HCT116 (cell line): Measurements from ENCODE around the gene BLCAP. TPM values are rescaled to one million over a fixed set of nuclear protein-coding genes. Genes with fewer than 3 reads are reported as not detected.

Experiments
- ATAC-seq: fragments of 200-7000 bp; cut with Tn5 transposase; 2 replicates; pipeline ENCODE4 v1.9.1; 2020; ENCODE audit warnings: mild to moderate bottlenecking, moderate library complexity
- BruUV-seq: library from RNA; stranded (reverse); fragments of 400-500 nt; replicated peaks from 2 replicates; lab custom pipeline; 2021; lab: Mats Ljungman, UMichigan
- CTCF ChIA-PET: fragments of 300-600 bp; sonication (Branson Sonifier 250); formaldehyde crosslinking; loops from one replicate; lab custom pipeline; 2021; ENCODE audit warnings: antibody characterized with exemption; lab: Charles Lee
- POLR2A ChIA-PET: fragments of 300-600, 350-600 bp; sonication (Branson Sonifier 250); formaldehyde crosslinking; loops from one replicate; lab custom pipeline; 2021; ENCODE audit warnings: antibody characterized with exemption; lab: Charles Lee
- RAD21 ChIA-PET, 2 experiments: fragments of 300-600 bp; sonication (Branson Sonifier 250); formaldehyde crosslinking; loops; one replicate each; lab custom pipeline; 2023; ENCODE audit warnings: low total read pairs in 2 of 2; ENCODE audit not compliant: uncharacterized antibody in 2 of 2, unreplicated experiment in 2 of 2, low non-redundant PET in 1 of 2; lab: Charles Lee
- DNase-seq: peaks from one replicate; pipeline ENCODE4 v3.0.0-alpha.2; 2010; ENCODE audit warnings: low read depth, low spot score
- H2AFZ ChIP-seq: fragments of 200-600 bp; shearing (Covaris generic), sonication (generic); 2 replicates; pipeline ENCODE4 v1.6.1; 2017; ENCODE audit warnings: low read depth, mixed run types, mixed read lengths, antibody characterized with exemption, low read length; ENCODE audit not compliant: poor library complexity, severe bottlenecking
- H3K27ac ChIP-seq: 2 replicates; pipeline ENCODE4 v1.5.1; 2012; ENCODE audit warnings: low read depth, low read length
- H3K27me3 ChIP-seq: fragments of 200-600 bp; sonication (generic); 2 replicates; pipeline ENCODE4 v1.6.1; 2016; ENCODE audit warnings: mixed run types, low read length, mixed read lengths; ENCODE audit not compliant: insufficient read depth
- H3K36me3 ChIP-seq, 2 experiments: fragments of 200-500 bp in 1 of 2; fragments of 200-600 bp in 1 of 2; sonication (Bioruptor generic) in 1 of 2; sonication (generic) in 1 of 2; 2 replicates each; pipeline versions ENCODE4 v1.5.1 to v1.6.1; 2014 to 2016; ENCODE audit warnings: low read length in 2 of 2, inconsistent platforms in 1 of 2, mixed read lengths in 1 of 2, mixed run types in 1 of 2; ENCODE audit not compliant: insufficient read depth in 2 of 2, control insufficient read depth in 1 of 2
- H3K4me1 ChIP-seq, 2 experiments: fragments of 200-600 bp in 1 of 2; sonication (generic) in 1 of 2; 2 replicates each; pipeline versions ENCODE4 v1.5.1 to v1.6.1; 2012 to 2017; ENCODE audit warnings: low read length in 2 of 2, inconsistent platforms in 1 of 2, mild to moderate bottlenecking in 1 of 2, mixed read lengths in 1 of 2, mixed run types in 1 of 2, moderate library complexity in 1 of 2; ENCODE audit not compliant: insufficient read depth in 2 of 2, control insufficient read depth in 1 of 2
- H3K4me2 ChIP-seq: fragments of 200-600 bp; sonication (generic); 2 replicates; pipeline ENCODE4 v1.6.1; 2017; ENCODE audit warnings: mixed run types, low read length, mixed read lengths
- H3K4me3 ChIP-seq, 2 experiments: fragments of 200-600 bp in 1 of 2; sonication (generic) in 1 of 2; replicated peaks in 1 of 2; 2 replicates each; pipeline ENCODE4 v1.5.1; 2011 to 2016; ENCODE audit warnings: low read length in 2 of 2, control low read depth in 1 of 2, low read depth in 1 of 2, mild to moderate bottlenecking in 1 of 2, mixed read lengths in 1 of 2, mixed run types in 1 of 2
- H3K79me2 ChIP-seq: fragments of 200-600 bp; sonication (generic); 2 replicates; pipeline ENCODE4 v1.6.1; 2017; ENCODE audit warnings: mild to moderate bottlenecking, mixed run types, low read length, moderate library complexity, mixed read lengths; ENCODE audit not compliant: insufficient read depth
- H3K9ac ChIP-seq: fragments of 200-600 bp; sonication (generic); 2 replicates; pipeline ENCODE4 v1.6.1; 2016; ENCODE audit warnings: low read length, mixed read lengths
- H3K9me2 ChIP-seq: fragments of 200-600 bp; sonication (generic), shearing (Covaris generic); 2 replicates; pipeline ENCODE4 v1.6.1; 2017; ENCODE audit warnings: mixed run types, mild to moderate bottlenecking, moderate library complexity; ENCODE audit not compliant: insufficient read depth
- H3K9me3 ChIP-seq, 2 experiments: fragments of 200-500 bp in 1 of 2; fragments of 200-600 bp in 1 of 2; sonication (Bioruptor generic) in 1 of 2; sonication (generic) in 1 of 2; 2 replicates each; pipeline ENCODE4 v1.6.1; 2014 to 2017; ENCODE audit warnings: low read length in 2 of 2, mixed read lengths in 2 of 2, inconsistent platforms in 1 of 2, low read depth in 1 of 2, mild to moderate bottlenecking in 1 of 2, mixed run types in 1 of 2, moderate library complexity in 1 of 2; ENCODE audit not compliant: control insufficient read depth in 1 of 2, insufficient read depth in 1 of 2
- H4K20me1 ChIP-seq: fragments of 200-600 bp; sonication (generic), shearing (Covaris generic); 2 replicates; pipeline ENCODE4 v1.6.1; 2017; ENCODE audit warnings: mixed run types, mild to moderate bottlenecking, moderate library complexity; ENCODE audit not compliant: insufficient read depth
- CBX3 ChIP-seq: IDR thresholded peaks from 2 replicates; pipeline ENCODE4 v1.6.1; 2012; ENCODE audit warnings: low read depth
- CEBPB ChIP-seq: IDR thresholded peaks from 2 replicates; pipeline ENCODE4 v1.6.1; 2012; ENCODE audit warnings: low read depth
- ELF1 ChIP-seq: IDR thresholded peaks from 2 replicates; pipeline ENCODE4 v1.6.1; 2012; ENCODE audit warnings: low read depth, borderline replicate concordance
- EZH2 ChIP-seq: fragments of 200-600 bp; sonication (generic); IDR thresholded peaks from 2 replicates; pipeline ENCODE4 v1.6.1; 2017; ENCODE audit warnings: antibody characterized with exemption, mixed run types
- FOSL1 ChIP-seq: IDR thresholded peaks from 2 replicates; pipeline ENCODE4 v1.6.1; 2012; ENCODE audit warnings: low read depth
- MAX ChIP-seq: IDR thresholded peaks from 2 replicates; pipeline ENCODE4 v1.6.1; 2012
- POLR2A ChIP-seq: IDR thresholded peaks from 2 replicates; pipeline ENCODE4 v1.7.0; 2011; ENCODE audit warnings: borderline replicate concordance; ENCODE audit not compliant: insufficient read depth, insufficient read length; ENCODE audit errors: extremely low read depth
- POLR2AphosphoS5 ChIP-seq: IDR thresholded peaks from 2 replicates; pipeline ENCODE4 v1.6.1; 2011; ENCODE audit warnings: mild to moderate bottlenecking, low read depth, low read length, moderate library complexity
- RAD21 ChIP-seq: IDR thresholded peaks from 2 replicates; pipeline ENCODE4 v1.6.1; 2012; ENCODE audit warnings: low read depth, mild to moderate bottlenecking
- SP1 ChIP-seq: IDR thresholded peaks from 2 replicates; pipeline ENCODE4 v1.6.1; 2012; ENCODE audit warnings: low read depth
- SRF ChIP-seq: IDR thresholded peaks from 2 replicates; pipeline ENCODE4 v1.6.1; 2012; ENCODE audit warnings: low read depth
- TCF7L2 ChIP-seq: IDR thresholded peaks from 2 replicates; pipeline ENCODE4 v1.7.0; 2011; ENCODE audit warnings: borderline replicate concordance, inconsistent platforms; ENCODE audit not compliant: insufficient read depth, insufficient read length; ENCODE audit errors: extremely low read depth
- YY1 ChIP-seq: IDR thresholded peaks from 2 replicates; pipeline ENCODE4 v1.6.1; 2011; ENCODE audit warnings: low read length, low read depth, moderate library complexity, mild to moderate bottlenecking; ENCODE audit not compliant: insufficient replicate concordance; ENCODE audit errors: extremely low read depth
- ZNF274 ChIP-seq: fragments of 200-500 bp; sonication (Bioruptor generic); IDR thresholded peaks from 2 replicates; pipeline ENCODE4 v1.6.1; 2014; ENCODE audit warnings: mild to moderate bottlenecking, low read depth, low read length, inconsistent platforms
- intact Hi-C: fragments of 100-400 bp; cut with micrococcal nuclease; formaldehyde crosslinking; loops from 2 replicates; pipeline ENCODE4 v1.10.0; 2022
- total RNA-seq: library from RNA; stranded (reverse); gene quantifications from one replicate; pipeline ENCODE4 v1.2.1, GENCODE V29; 2021; ENCODE audit not compliant: unreplicated experiment

BLCAP gene
- total RNA-seq, 1 experiment from 2014 or later: 27.5 TPM

- TF ChIP-seq YY1: no peak
These were observed 31.8 kb upstream of the BLCAP start (continued) for GRCh38 chr20:37559312-37560027.

GRCh38 chr20:37558779-37559178 is 31.1 kb upstream of the BLCAP start:
- intact Hi-C loops: no loop called here
- RAD21 ChIA-PET: no interaction called here

GRCh38 chr20:37558306-37558705 is 30.6 kb upstream of the BLCAP start:
- H3K79me2 ChIP-seq: no peaks in the 10 kb centered on the region
- CTCF ChIA-PET: no interaction called here
- H2AFZ ChIP-seq: no peak overlapping the region
- no peaks in the 10 kb centered on the region for H3K9me3 ChIP-seq
- intact Hi-C loops: no loop called here
- H3K4me3 ChIP-seq: no peak overlapping the region
- no peak for TF ChIP-seq CEBPB
- no peak for TF ChIP-seq RAD21
- no peak for TF ChIP-seq CBX3
- TF ChIP-seq FOSL1: no peak
- no peak for TF ChIP-seq TCF7L2
- TF ChIP-seq MAX: no peak
- no peak for TF ChIP-seq ELF1
- no peak for TF ChIP-seq POLR2A
- no peak for TF ChIP-seq SP1
- no peak for TF ChIP-seq SRF
- TF ChIP-seq, all 23 proteins: peak for 0
- H3K4me2 ChIP-seq: no peak overlapping the region
- RAD21 ChIA-PET: no interaction called here
- no peak overlapping the region for H3K9ac ChIP-seq
- no peak overlapping the region for H3K27ac ChIP-seq
- POLR2A ChIA-PET: no interaction called here
- no peak for ATAC-seq
- BruUV-seq: no TSS peak
- no peaks in the 10 kb centered on the region for H3K4me1 ChIP-seq
- DNase-seq: no peak
- H3K36me3 ChIP-seq: no peaks in the 10 kb centered on the region
- no peaks in the 10 kb centered on the region for H3K9me2 ChIP-seq
- H3K27me3 ChIP-seq: no peaks in the 10 kb centered on the region
- no peaks in the 10 kb centered on the region for H4K20me1 ChIP-seq

More at GRCh38 chr20:37558779-37559178, 31.1 kb upstream of the BLCAP start:
- Histone ChIP-seq H3K4me2 (no peak overlapping the region), H3K9me3 (no peaks in the 10 kb centered on the region), H3K27ac (no peak overlapping the region), H3K9ac (no peak overlapping the region), H3K36me3 (no peaks in the 10 kb centered on the region), H3K4me1 (no peaks in the 10 kb centered on the region), H3K4me3 (no peak overlapping the region), H4K20me1 (no peaks in the 10 kb centered on the region), H3K79me2 (no peaks in the 10 kb centered on the region), H3K9me2 (no peaks in the 10 kb centered on the region), H2AFZ (no peak overlapping the region), H3K27me3 (no peaks in the 10 kb centered on the region)
- POLR2A ChIA-PET: no interaction called here
- no peak for TF ChIP-seq RAD21
- TF ChIP-seq POLR2AphosphoS5: no peak
- no peak for TF ChIP-seq CBX3
- TF ChIP-seq EZH2: no peak
- TF ChIP-seq ZNF274: no peak
- no TSS peak for BruUV-seq
- CTCF ChIA-PET: no interaction called here
- DNase-seq: no peak
- no peak for ATAC-seq
